ENCODE data around the gene CHD1L. TPM values are rescaled to one million over a fixed set of nuclear protein-coding genes. Genes with fewer than 3 reads are reported as not detected.

Gene CHD1L
- total and polyA plus RNA-seq, 2 experiments from 2014 or later = 29.8 to 43.9 TPM

DNA sequence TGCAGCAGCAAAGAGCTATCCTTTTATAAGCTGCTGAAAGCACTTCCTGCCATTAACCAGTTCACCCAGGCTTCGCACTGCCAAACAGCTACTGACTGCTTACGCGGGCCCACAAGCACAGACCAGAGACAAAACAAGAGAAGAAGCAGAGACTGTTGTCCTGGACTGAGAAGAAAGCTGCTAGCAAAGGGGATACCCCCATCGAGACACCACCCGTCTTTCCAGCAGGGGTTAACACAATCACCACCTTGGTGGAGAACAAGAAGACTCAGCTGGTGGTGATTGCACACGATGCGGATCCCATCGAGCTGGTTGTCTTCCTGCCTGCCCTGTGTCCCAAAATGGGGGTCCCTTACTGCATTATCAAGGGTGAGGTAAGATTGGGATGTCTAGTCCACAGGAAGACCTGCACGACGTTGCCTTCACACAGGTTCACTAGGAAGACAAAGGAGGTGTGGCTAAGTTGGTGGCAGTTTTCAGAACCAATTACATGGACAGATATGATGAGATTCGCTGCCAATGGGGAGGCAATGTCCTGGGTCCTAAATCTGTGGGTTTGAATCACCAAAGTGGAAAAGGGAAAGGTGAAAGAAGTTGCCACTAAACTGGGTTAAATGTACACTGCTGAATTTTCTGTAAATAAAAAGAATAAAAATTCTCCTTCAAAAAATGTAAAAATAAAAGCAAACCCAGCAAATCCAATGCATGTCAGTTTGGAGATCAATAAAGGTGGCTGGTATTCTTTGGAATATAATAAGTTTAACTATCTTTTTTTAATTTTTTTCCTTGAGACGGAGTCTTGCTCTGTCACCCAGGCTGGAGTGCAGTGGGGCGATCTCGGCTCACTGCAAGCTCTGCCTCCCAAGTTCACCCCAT lies 18.5 kb upstream of the CHD1L start:
- peak overlapping the region; percentile 30; the same call in 2 of the 3 replicates for H3K4me3 Mint-ChIP-seq
- H2AFZ ChIP-seq = peak overlapping the region; percentile 97
- no peak for ATAC-seq

More for the DNA sequence above, 18.5 kb upstream of the CHD1L start:
- Histone ChIP-seq H3K4me2 (peak overlapping the region; percentile 90), H3K79me2 (replicated peaks; ENCODE audit: insufficient read depth) (no peaks in the 10 kb centered on the region), H3K27me3 (ENCODE audit: insufficient read depth) (peaks cover 11% of the 10 kb centered on the region; the same call in 1 of the 2 replicates), H4K20me1 (replicated peaks; ENCODE audit: insufficient read depth) (no peaks in the 10 kb centered on the region), H3K4me3 (peak overlapping the region; percentile 76), H3K4me1 (ENCODE audit: insufficient read depth) (peaks cover 12% of the 10 kb centered on the region), H3K36me3 (ENCODE audit: insufficient read depth) (no peaks in the 10 kb centered on the region), H3K9me2 (ENCODE audit: insufficient read depth) (no peaks in the 10 kb centered on the region), H3K27ac (ENCODE audit: low read depth) (no peak overlapping the region), H3F3A (replicated peaks; ENCODE audit: low read depth) (no peaks in the 10 kb centered on the region)
- Mint-ChIP-seq H3K36me3 (ENCODE audit: low read depth) (no peaks in the 10 kb centered on the region), H3K9me3 (no peaks in the 10 kb centered on the region), H3K4me1 (peaks cover 20% of the 10 kb centered on the region), H3K27ac (no peak overlapping the region), H3K27me3 (ENCODE audit: insufficient read depth, low read depth, poor library complexity) (peaks cover 8% of the 10 kb centered on the region)
- TF ChIP-seq, protein P1, sequence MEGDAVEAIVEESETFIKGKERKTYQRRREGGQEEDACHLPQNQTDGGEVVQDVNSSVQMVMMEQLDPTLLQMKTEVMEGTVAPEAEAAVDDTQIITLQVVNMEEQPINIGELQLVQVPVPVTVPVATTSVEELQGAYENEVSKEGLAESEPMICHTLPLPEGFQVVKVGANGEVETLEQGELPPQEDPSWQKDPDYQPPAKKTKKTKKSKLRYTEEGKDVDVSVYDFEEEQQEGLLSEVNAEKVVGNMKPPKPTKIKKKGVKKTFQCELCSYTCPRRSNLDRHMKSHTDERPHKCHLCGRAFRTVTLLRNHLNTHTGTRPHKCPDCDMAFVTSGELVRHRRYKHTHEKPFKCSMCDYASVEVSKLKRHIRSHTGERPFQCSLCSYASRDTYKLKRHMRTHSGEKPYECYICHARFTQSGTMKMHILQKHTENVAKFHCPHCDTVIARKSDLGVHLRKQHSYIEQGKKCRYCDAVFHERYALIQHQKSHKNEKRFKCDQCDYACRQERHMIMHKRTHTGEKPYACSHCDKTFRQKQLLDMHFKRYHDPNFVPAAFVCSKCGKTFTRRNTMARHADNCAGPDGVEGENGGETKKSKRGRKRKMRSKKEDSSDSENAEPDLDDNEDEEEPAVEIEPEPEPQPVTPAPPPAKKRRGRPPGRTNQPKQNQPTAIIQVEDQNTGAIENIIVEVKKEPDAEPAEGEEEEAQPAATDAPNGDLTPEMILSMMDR (conservative IDR thresholded peaks at IDR 0.05; ENCODE audit: low read depth in 2 of 2) = no peak
- no peak for TF ChIP-seq CREB1 (CRISPR knock-in tag; IDR thresholded peaks at IDR 0.05; ENCODE audit: low read depth)
- TF ChIP-seq JUNB (IDR thresholded peaks at IDR 0.05; ENCODE audit: unreplicated experiment) = no peak
- no peak for TF ChIP-seq POLR2AphosphoS5 (IDR thresholded peaks at IDR 0.05; ENCODE audit: low read depth)
- no peak for TF ChIP-seq ZNF331 (CRISPR knock-in tag; IDR thresholded peaks at IDR 0.05; ENCODE audit: low read depth)
- no peak for TF ChIP-seq ZNF114 (CRISPR knock-in tag; IDR thresholded peaks at IDR 0.05)
- TF ChIP-seq, protein P2, sequence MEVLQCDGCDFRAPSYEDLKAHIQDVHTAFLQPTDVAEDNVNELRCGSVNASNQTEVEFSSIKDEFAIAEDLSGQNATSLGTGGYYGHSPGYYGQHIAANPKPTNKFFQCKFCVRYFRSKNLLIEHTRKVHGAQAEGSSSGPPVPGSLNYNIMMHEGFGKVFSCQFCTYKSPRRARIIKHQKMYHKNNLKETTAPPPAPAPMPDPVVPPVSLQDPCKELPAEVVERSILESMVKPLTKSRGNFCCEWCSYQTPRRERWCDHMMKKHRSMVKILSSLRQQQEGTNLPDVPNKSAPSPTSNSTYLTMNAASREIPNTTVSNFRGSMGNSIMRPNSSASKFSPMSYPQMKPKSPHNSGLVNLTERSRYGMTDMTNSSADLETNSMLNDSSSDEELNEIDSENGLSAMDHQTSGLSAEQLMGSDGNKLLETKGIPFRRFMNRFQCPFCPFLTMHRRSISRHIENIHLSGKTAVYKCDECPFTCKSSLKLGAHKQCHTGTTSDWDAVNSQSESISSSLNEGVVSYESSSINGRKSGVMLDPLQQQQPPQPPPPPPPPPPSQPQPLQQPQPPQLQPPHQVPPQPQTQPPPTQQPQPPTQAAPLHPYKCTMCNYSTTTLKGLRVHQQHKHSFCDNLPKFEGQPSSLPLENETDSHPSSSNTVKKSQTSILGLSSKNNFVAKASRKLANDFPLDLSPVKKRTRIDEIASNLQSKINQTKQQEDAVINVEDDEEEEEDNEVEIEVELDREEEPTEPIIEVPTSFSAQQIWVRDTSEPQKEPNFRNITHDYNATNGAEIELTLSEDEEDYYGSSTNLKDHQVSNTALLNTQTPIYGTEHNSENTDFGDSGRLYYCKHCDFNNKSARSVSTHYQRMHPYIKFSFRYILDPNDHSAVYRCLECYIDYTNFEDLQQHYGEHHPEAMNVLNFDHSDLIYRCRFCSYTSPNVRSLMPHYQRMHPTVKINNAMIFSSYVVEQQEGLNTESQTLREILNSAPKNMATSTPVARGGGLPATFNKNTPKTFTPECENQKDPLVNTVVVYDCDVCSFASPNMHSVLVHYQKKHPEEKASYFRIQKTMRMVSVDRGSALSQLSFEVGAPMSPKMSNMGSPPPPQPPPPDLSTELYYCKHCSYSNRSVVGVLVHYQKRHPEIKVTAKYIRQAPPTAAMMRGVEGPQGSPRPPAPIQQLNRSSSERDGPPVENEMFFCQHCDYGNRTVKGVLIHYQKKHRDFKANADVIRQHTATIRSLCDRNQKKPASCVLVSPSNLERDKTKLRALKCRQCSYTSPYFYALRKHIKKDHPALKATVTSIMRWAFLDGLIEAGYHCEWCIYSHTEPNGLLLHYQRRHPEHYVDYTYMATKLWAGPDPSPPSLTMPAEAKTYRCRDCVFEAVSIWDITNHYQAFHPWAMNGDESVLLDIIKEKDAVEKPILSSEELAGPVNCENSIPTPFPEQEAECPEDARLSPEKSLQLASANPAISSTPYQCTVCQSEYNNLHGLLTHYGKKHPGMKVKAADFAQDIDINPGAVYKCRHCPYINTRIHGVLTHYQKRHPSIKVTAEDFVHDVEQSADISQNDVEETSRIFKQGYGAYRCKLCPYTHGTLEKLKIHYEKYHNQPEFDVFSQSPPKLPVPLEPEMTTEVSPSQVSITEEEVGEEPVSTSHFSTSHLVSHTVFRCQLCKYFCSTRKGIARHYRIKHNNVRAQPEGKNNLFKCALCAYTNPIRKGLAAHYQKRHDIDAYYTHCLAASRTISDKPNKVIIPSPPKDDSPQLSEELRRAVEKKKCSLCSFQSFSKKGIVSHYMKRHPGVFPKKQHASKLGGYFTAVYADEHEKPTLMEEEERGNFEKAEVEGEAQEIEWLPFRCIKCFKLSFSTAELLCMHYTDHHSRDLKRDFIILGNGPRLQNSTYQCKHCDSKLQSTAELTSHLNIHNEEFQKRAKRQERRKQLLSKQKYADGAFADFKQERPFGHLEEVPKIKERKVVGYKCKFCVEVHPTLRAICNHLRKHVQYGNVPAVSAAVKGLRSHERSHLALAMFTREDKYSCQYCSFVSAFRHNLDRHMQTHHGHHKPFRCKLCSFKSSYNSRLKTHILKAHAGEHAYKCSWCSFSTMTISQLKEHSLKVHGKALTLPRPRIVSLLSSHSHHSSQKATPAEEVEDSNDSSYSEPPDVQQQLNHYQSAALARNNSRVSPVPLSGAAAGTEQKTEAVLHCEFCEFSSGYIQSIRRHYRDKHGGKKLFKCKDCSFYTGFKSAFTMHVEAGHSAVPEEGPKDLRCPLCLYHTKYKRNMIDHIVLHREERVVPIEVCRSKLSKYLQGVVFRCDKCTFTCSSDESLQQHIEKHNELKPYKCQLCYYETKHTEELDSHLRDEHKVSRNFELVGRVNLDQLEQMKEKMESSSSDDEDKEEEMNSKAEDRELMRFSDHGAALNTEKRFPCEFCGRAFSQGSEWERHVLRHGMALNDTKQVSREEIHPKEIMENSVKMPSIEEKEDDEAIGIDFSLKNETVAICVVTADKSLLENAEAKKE (CRISPR knock-in tag; IDR thresholded peaks at IDR 0.05) = no peak
- no peak for TF ChIP-seq EZH2 (IDR thresholded peaks at IDR 0.05; ENCODE audit: low read depth, unreplicated experiment)
- no peak for TF ChIP-seq STAT1 (IDR thresholded peaks at IDR 0.05; ENCODE audit: unreplicated experiment)
- no peak for TF ChIP-seq NANOG (IDR thresholded peaks at IDR 0.05; ENCODE audit: borderline replicate concordance)
- no peak for TF ChIP-seq EZH2phosphoT487 (IDR thresholded peaks at IDR 0.05; ENCODE audit: unreplicated experiment)
- TF ChIP-seq, protein P3, sequence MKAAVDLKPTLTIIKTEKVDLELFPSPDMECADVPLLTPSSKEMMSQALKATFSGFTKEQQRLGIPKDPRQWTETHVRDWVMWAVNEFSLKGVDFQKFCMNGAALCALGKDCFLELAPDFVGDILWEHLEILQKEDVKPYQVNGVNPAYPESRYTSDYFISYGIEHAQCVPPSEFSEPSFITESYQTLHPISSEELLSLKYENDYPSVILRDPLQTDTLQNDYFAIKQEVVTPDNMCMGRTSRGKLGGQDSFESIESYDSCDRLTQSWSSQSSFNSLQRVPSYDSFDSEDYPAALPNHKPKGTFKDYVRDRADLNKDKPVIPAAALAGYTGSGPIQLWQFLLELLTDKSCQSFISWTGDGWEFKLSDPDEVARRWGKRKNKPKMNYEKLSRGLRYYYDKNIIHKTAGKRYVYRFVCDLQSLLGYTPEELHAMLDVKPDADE (IDR thresholded peaks at IDR 0.05) = no peak
- TF ChIP-seq, protein P4, sequence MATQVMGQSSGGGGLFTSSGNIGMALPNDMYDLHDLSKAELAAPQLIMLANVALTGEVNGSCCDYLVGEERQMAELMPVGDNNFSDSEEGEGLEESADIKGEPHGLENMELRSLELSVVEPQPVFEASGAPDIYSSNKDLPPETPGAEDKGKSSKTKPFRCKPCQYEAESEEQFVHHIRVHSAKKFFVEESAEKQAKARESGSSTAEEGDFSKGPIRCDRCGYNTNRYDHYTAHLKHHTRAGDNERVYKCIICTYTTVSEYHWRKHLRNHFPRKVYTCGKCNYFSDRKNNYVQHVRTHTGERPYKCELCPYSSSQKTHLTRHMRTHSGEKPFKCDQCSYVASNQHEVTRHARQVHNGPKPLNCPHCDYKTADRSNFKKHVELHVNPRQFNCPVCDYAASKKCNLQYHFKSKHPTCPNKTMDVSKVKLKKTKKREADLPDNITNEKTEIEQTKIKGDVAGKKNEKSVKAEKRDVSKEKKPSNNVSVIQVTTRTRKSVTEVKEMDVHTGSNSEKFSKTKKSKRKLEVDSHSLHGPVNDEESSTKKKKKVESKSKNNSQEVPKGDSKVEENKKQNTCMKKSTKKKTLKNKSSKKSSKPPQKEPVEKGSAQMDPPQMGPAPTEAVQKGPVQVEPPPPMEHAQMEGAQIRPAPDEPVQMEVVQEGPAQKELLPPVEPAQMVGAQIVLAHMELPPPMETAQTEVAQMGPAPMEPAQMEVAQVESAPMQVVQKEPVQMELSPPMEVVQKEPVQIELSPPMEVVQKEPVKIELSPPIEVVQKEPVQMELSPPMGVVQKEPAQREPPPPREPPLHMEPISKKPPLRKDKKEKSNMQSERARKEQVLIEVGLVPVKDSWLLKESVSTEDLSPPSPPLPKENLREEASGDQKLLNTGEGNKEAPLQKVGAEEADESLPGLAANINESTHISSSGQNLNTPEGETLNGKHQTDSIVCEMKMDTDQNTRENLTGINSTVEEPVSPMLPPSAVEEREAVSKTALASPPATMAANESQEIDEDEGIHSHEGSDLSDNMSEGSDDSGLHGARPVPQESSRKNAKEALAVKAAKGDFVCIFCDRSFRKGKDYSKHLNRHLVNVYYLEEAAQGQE (IDR thresholded peaks at IDR 0.05; ENCODE audit: unreplicated experiment) = no peak
- peak; percentile 34 for DNase-seq (ENCODE audit: low spot score)

Data from GM23338 (cell line).